Amniotic stem cell (primary cell): Measurements from ENCODE around the gene GAST.

Source experiments
- DNase-seq: peaks from one replicate; lab custom pipeline; 2025; lab: John Stamatoyannopoulos, UW

GAST gene

DNA sequence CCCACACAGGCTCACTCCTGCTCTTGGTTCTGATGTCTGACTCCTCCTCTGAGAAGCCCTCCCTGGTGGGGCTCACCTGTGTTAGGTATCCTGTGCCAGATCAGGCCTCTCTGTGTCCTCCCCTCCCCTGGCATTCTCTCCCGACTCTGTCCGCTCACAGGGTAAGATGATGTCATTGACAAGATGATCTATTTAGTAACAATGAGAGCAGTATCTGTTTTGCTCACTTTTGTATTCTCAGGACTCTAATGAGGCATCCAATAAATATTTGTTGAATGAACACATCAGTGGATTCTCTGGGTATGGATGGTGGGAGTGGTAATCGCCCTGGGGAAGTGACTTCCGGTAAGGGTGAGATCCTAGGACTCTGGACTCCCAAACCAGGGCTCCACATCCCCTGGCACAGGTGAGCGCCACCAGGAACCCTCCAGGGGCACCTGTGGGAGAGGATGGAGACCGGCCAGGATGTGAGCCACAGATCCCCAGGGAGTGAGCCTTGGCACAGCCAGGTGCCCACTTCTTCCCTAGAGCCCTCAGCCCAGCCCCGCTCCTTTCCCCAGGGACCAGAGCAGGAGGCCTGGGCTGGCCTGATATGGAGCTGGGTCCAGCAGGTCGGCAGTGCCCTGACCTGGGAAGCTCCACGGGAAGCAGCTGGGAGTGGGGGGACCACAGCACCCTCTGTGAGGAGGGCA lies 27.7 kb downstream of the GAST start:
- no peak for DNase-seq

DNA sequence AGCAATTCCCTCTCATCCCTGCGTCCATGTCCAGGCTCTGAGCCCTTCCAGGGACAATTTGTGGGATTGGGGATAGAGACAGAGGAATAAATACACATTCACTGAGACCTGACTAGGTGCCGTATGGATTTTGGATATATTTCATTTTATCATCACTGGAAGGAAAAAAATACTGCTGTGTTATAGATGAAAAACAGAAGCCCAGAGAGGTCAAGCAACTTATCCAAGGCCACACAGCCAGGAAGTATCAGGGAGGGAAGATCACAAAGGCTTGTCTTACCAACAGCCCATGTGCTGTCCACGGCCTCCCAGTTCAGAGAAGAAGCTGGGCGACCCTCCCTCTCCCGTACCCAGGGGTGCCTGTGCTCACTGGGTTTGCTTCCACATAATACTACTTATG lies 28.4 kb downstream of the GAST start:
- no peak for DNase-seq

- no peak for DNase-seq
Observed at GRCh38 chr17:41741709-41742108, 29.6 kb downstream of the GAST start.

GRCh38 chr17:41748275-41748674 lies 36.1 kb downstream of the GAST start:
- no peak for DNase-seq

DNA sequence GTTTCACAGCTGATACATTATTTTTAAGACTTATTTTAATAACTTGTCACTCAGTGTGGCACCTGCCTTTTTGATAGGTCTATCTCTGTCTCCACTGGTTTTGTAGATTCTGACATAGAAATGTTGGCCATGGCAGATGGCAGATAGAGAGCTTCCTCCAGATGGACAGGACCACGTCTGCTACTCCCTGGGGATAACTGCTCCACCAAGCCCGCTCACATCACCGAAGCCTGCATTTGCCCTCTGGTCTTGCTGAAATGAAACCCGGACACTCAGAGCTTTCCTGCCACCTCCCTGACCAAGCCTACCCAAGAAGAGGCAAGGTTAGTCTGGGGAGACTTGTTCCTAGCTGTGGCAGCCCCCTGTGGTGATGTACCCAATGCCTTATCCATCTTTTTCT lies 38.7 kb downstream of the GAST start:
- no peak for DNase-seq

GRCh38 chr17:41751288-41751687 lies 39.2 kb downstream of the GAST start:
- DNase-seq, result no peak

GRCh38 chr17:41754066-41754465 lies 41.9 kb downstream of the GAST start:
- DNase-seq, result no peak

- no peak for DNase-seq
Observed at GRCh38 chr17:41758601-41759000, 46.5 kb downstream of the GAST start.

GRCh38 chr17:41760878-41761277 lies 48.7 kb downstream of the GAST start:
- DNase-seq, result no peak

GRCh38 chr17:41762391-41762790 lies 50.3 kb downstream of the GAST start:
- DNase-seq, result no peak

GRCh38 chr17:41762841-41763240 lies 50.7 kb downstream of the GAST start:
- DNase-seq, result no peak

GRCh38 chr17:41763327-41763726 lies 51.2 kb downstream of the GAST start:
- no peak for DNase-seq
